K562 (cell line): ENCODE data around the gene AP2S1. TPM values are rescaled to one million over a fixed set of nuclear protein-coding genes. Genes with fewer than 3 reads are reported as not detected.

ENCODE experiments used
- ATAC-seq: fragments of 200-7000 bp; cut with Tn5 transposase; 3 replicates; pipeline ENCODE4 v1.9.1; 2020; ENCODE audit warnings: moderate library complexity
- BruUV-seq: library from RNA; stranded (reverse); fragments of 400-500 nt; replicated peaks from 2 replicates; lab custom pipeline; 2021; lab: Mats Ljungman, UMichigan
- CTCF ChIA-PET: fragments of 300-600 bp; formaldehyde crosslinking; extraction: SDS; loops from one replicate; lab custom pipeline; 2021; ENCODE audit warnings: low intra/inter-chr PET ratio; lab: Yijun Ruan, JAX
- POLR2A ChIA-PET: fragments of 300-600, 350-650 bp; sonication (Branson Sonifier 250); formaldehyde crosslinking; extraction: SDS; loops from one replicate; lab custom pipeline; 2021; ENCODE audit warnings: antibody characterized with exemption, inconsistent platforms; lab: Yijun Ruan, JAX
- DNase-seq, 4 experiments: peaks; one replicate each; pipeline versions ENCODE4 v3.0.0 to v3.0.0-alpha.2; 2011 to 2018; ENCODE audit warnings: low spot score in 3 of 4, mixed read lengths in 3 of 4; ENCODE audit errors: extremely low read depth in 1 of 4
- FAIRE-seq: peaks from 2 replicates; lab custom pipeline; 2011; peaks lifted over from hg19 to GRCh38; lab: Jason Lieb, UNC
- H2AFZ ChIP-seq: 2 replicates; pipeline ENCODE4 v1.6.0; 2011; ENCODE audit warnings: low read depth, low read length, control low read depth, inconsistent platforms
- H3K27ac ChIP-seq: fragments of 200-600 bp; 3 replicates; pipeline ENCODE4 v1.8.0; 2011; ENCODE audit warnings: low read depth, mild to moderate bottlenecking, control low read depth, inconsistent platforms, low read length, moderate library complexity, mixed read lengths; ENCODE audit errors: extremely low read depth
- H3K27me3 ChIP-seq, 2 experiments: fragments of 300-600 bp in 1 of 2; 2 replicates in 1 of 2; 3 replicates in 1 of 2; pipeline versions ENCODE4 v1.6.0 to v1.8.0; 2011; ENCODE audit warnings: inconsistent platforms in 2 of 2, low read length in 2 of 2, mild to moderate bottlenecking in 1 of 2, mixed read lengths in 1 of 2, moderate library complexity in 1 of 2; ENCODE audit not compliant: control insufficient read depth in 2 of 2, insufficient read depth in 2 of 2
- H3K36me3 ChIP-seq: fragments of 300-600 bp; 3 replicates; pipeline ENCODE4 v1.8.0; 2011; ENCODE audit warnings: mild to moderate bottlenecking, low read length, inconsistent platforms; ENCODE audit not compliant: control insufficient read depth, insufficient read depth
- H3K4me1 ChIP-seq, 2 experiments: fragments of 200-600 bp in 1 of 2; replicated peaks in 1 of 2; 2 replicates in 1 of 2; 3 replicates in 1 of 2; pipeline versions ENCODE4 v1.5.1 to v1.8.0; 2011; ENCODE audit warnings: inconsistent platforms in 2 of 2, low read length in 2 of 2, mild to moderate bottlenecking in 1 of 2, mixed read lengths in 1 of 2, moderate library complexity in 1 of 2; ENCODE audit not compliant: control insufficient read depth in 2 of 2, insufficient read depth in 2 of 2
- H3K4me2 ChIP-seq: 2 replicates; pipeline ENCODE4 v1.6.1; 2011; ENCODE audit warnings: low read length, control low read depth, inconsistent platforms, mixed read lengths; ENCODE audit not compliant: insufficient read depth
- H3K4me3 ChIP-seq: fragments of 200-600 bp; sonication (generic), shearing (Covaris generic); 2 replicates; pipeline ENCODE4 v1.5.1; 2016; ENCODE audit warnings: control low read depth, inconsistent platforms
- H3K79me2 ChIP-seq: fragments of 200-600 bp; 3 replicates; pipeline ENCODE4 v1.8.0; 2011; ENCODE audit warnings: low read length, inconsistent platforms; ENCODE audit not compliant: control insufficient read depth, insufficient read depth
- H3K9ac ChIP-seq, 2 experiments: 2 replicates each; pipeline versions ENCODE4 v1.6.0 to v1.6.1; 2011; ENCODE audit warnings: low read depth in 2 of 2, low read length in 2 of 2, control low read depth in 1 of 2, inconsistent platforms in 1 of 2, mild to moderate bottlenecking in 1 of 2, mixed read lengths in 1 of 2; ENCODE audit not compliant: insufficient read depth in 1 of 2
- H3K9me1 ChIP-seq: one replicate; pipeline ENCODE4 v1.6.0; 2011; ENCODE audit warnings: inconsistent platforms, mild to moderate bottlenecking, low read length, moderate library complexity; ENCODE audit not compliant: control insufficient read depth, insufficient read depth
- H3K9me3 ChIP-seq: replicated peaks from 2 replicates; pipeline ENCODE4 v1.5.1; 2011; ENCODE audit warnings: low read depth, low read length, inconsistent platforms; ENCODE audit not compliant: control insufficient read depth, insufficient read depth
- H4K20me1 ChIP-seq: replicated peaks from 2 replicates; pipeline ENCODE4 v1.6.1; 2011; ENCODE audit warnings: low read length, inconsistent platforms, mixed read lengths; ENCODE audit not compliant: control insufficient read depth, insufficient read depth
- ARNT ChIP-seq, 2 experiments: fragments of 450-650 bp; IDR thresholded peaks; 2 replicates each; pipeline ENCODE4 v1.6.1; 2016; ENCODE audit warnings: mild to moderate bottlenecking in 1 of 2
- ATF2 ChIP-seq: sonication (generic); formaldehyde crosslinking; IDR thresholded peaks from 2 replicates; pipeline ENCODE4 v1.8.1; 2022; ENCODE audit warnings: missing genetic modification reagents
- BDP1 ChIP-seq: IDR thresholded peaks from 3 replicates; pipeline ENCODE4 v1.6.1; 2011; ENCODE audit not compliant: insufficient read length, insufficient read depth
- CHAMP1 ChIP-seq: fragments of 450-650 bp; IDR thresholded peaks from 2 replicates; pipeline ENCODE4 v1.6.1; 2016; ENCODE audit warnings: mild to moderate bottlenecking
- GABPB2 ChIP-seq: fragments of 250-450 bp; sonication (Bioruptor Pico); conservative IDR thresholded peaks from 2 replicates; pipeline ENCODE4 v1.5.1; 2021; ENCODE audit warnings: mild to moderate bottlenecking
- LEF1 ChIP-seq: fragments of 450-650 bp; IDR thresholded peaks from 2 replicates; pipeline ENCODE4 v1.6.1; 2016; ENCODE audit warnings: mild to moderate bottlenecking
- NCOA6 ChIP-seq: fragments of 450-650 bp; IDR thresholded peaks from 2 replicates; pipeline ENCODE4 v1.6.1; 2017; ENCODE audit warnings: mild to moderate bottlenecking
- NKRF ChIP-seq: fragments of 450-650 bp; IDR thresholded peaks from 2 replicates; pipeline ENCODE4 v1.6.1; 2016; ENCODE audit warnings: borderline replicate concordance
- NR2F6 ChIP-seq: fragments of 450-650 bp; formaldehyde crosslinking; IDR thresholded peaks from 2 replicates; pipeline ENCODE4 v1.4.0; 2020; ENCODE audit warnings: mild to moderate bottlenecking
- NR4A1 ChIP-seq, 2 experiments: fragments of 250-450 bp in 1 of 2; fragments of 450-650 bp in 1 of 2; sonication (Bioruptor Pico) in 1 of 2; IDR thresholded peaks; 2 replicates each; pipeline versions ENCODE4 v1.4.0 to v1.6.1; 2016 to 2020; ENCODE audit warnings: mild to moderate bottlenecking in 2 of 2, missing compliant biosample characterization in 1 of 2, missing genetic modification characterization in 1 of 2, moderate library complexity in 1 of 2
- POLR2H ChIP-seq: IDR thresholded peaks from 2 replicates; pipeline ENCODE4 v1.6.1; 2016; ENCODE audit warnings: missing genetic modification characterization, low read depth, mild to moderate bottlenecking, control low read depth, missing compliant biosample characterization, moderate library complexity
- SIN3B ChIP-seq: fragments of 450-650 bp; IDR thresholded peaks from 2 replicates; pipeline ENCODE4 v1.6.1; 2017; ENCODE audit warnings: low read depth, mild to moderate bottlenecking, moderate library complexity
- SREBF1 ChIP-seq: fragments of 150-350 bp; IDR thresholded peaks from 2 replicates; pipeline ENCODE4 v1.6.1; 2014; ENCODE audit warnings: antibody characterized with exemption, low read depth, low read length, borderline replicate concordance
- SRSF7 ChIP-seq: fragments of 200-400 bp; formaldehyde crosslinking; optimal IDR thresholded peaks from 2 replicates; pipeline ENCODE3; 2017; ENCODE audit warnings: mild to moderate bottlenecking, low read depth, low read length
- ZFX ChIP-seq: sonication (generic); formaldehyde crosslinking; IDR thresholded peaks from 2 replicates; pipeline ENCODE4 v1.8.0; 2022; ENCODE audit warnings: mild to moderate bottlenecking, missing genetic modification reagents, moderate library complexity
- ZNF57 ChIP-seq: fragments of 450-650 bp; formaldehyde crosslinking; IDR thresholded peaks from 2 replicates; pipeline ENCODE4 v1.4.0; 2020; ENCODE audit warnings: mild to moderate bottlenecking, moderate library complexity
- WGBS: fragments of 100-300 bp; shearing (Covaris generic); methylation state at CpG from one replicate; pipeline ENCODE4 v1.1.6; 2016; ENCODE audit warnings: low coverage, mixed read lengths; ENCODE audit not compliant: insufficient coverage; ENCODE audit errors: missing lambda C conversion rate; 5-methylcytosine and 5-hydroxymethylcytosine counted together
- in situ Hi-C: fragments of 300-500 bp; cut with MboI; formaldehyde crosslinking; loops from 4 replicates; pipeline ENCODE4 v1.15.0; 2018; ENCODE audit warnings: inconsistent platforms, mixed read lengths
- intact Hi-C: fragments of 100-400 bp; cut with micrococcal nuclease; formaldehyde crosslinking; loops from 2 replicates; pipeline ENCODE4 v1.14.2; 2022
- polyA plus RNA-seq, 8 experiments: library from polyadenylated mRNA; depleted of rRNA in 4 of 8; stranded (reverse) in 5 of 8; unstranded in 3 of 8; fragments of >200 nt; fragmentation: Nextera tagmentation in 2 of 8; fragmentation: Illumina TruSeq in 1 of 8; extraction: Ambion mirVana in 2 of 8; extraction: Trizol in 1 of 8; gene quantifications; 2 replicates each; pipeline versions ENCODE4 v1.2.1 to v1.2.3, GENCODE V29; 2011 to 2014; ENCODE audit warnings: inconsistent platforms in 1 of 8, missing spikeins in 1 of 8
- total RNA-seq, 7 experiments: library from RNA; depleted of rRNA in 6 of 7; stranded (reverse); fragments of >200 nt in 6 of 7; fragmentation: Illumina TruSeq in 2 of 7; extraction: Trizol in 2 of 7; gene quantifications; 2 replicates each; pipeline versions ENCODE4 v1.2.1 to v1.2.3, GENCODE V29; 2011 to 2021; ENCODE audit warnings: low replicate concordance in 1 of 7

The AP2S1 gene
- total and polyA plus RNA-seq, 9 of the 15 experiments (the other 6 are each of a cell fraction or from before 2014, with no cell fraction given) = 32.4 to 294 (median 136) TPM

GRCh38 chr19:46860125-46860845, 9.6 kb upstream of the AP2S1 start:
- Histone ChIP-seq H3K9ac (peak overlapping the region; percentile 97 to 99), H3K79me2 (peaks cover 50% of the 10 kb centered on the region), H3K36me3 (0 out of 3 replicates have a peak, but pooled peaks cover 2% of the 10 kb centered on the region), H3K27me3 (no peaks in the 10 kb centered on the region), H3K4me2 (peak overlapping the region; percentile 89), H3K27ac (peak overlapping the region; percentile 99), H3K9me1 (no peaks in the 10 kb centered on the region), H3K9me3 (no peaks in the 10 kb centered on the region), H3K4me3 (peak overlapping the region; percentile 73), H4K20me1 (peaks cover 27% of the 10 kb centered on the region), H3K4me1 (peaks cover 31 to 33% of the 10 kb centered on the region in 2 experiments; a peak in 4 of 5 replicates), H2AFZ (peak overlapping the region; percentile 95)
- in situ Hi-C loops (no loop called here), intact Hi-C loops (loop anchor here (5.0 to 10.0 kb wide), 3 partner anchors 67 to 385 kb away; partner anchors contain the start of gene ZC3H4)
- WGBS = 1% methylated on average over 67 of the region's 89 CpGs
- peak; percentile 93 for FAIRE-seq
- POLR2A ChIA-PET = interaction anchor here (0.6 to 0.9 kb wide), 6 partner anchors 30 to 930 kb away, joined by 3 to 4 read pairs (median 4); partner anchors contain the start of gene SLC1A5
- BruUV-seq = no TSS peak
- CTCF ChIA-PET = no interaction called here
- ATAC-seq = peak; percentile 86
- peak; percentile 93 to 99 (median 95) for DNase-seq
- no peak for TF ChIP-seq NCOA6
- no peak for TF ChIP-seq LEF1
- no peak for TF ChIP-seq SRSF7
- TF ChIP-seq SIN3B = peak; percentile 65; the same call in 1 of the 2 replicates
- no peak for TF ChIP-seq ARNT (IDR thresholded peaks at IDR 0.05)
- TF ChIP-seq ATF2 (CRISPR knock-in tag) = no peak
- TF ChIP-seq NR2F6 (CRISPR knock-in tag) = no peak
- no peak for TF ChIP-seq GABPB2
- no peak for TF ChIP-seq SREBF1
- peak; percentile 87; the same call in 1 of the 2 replicates for TF ChIP-seq NR4A1 (CRISPR knock-in tag; IDR thresholded peaks at IDR 0.05)
- peak; percentile 68; the same call in 1 of the 2 replicates for TF ChIP-seq NR4A1 (tag; IDR thresholded peaks at IDR 0.05)
- peak; percentile 86 for TF ChIP-seq ZFX (CRISPR knock-in tag)
- TF ChIP-seq CHAMP1 = no peak
- TF ChIP-seq POLR2H = peak; percentile 80
- no peak for TF ChIP-seq ZNF57 (CRISPR knock-in tag)
- no peak for TF ChIP-seq NKRF
- no peak for TF ChIP-seq BDP1
